ENCODE measurements around the gene CTNNA3. TPM values are rescaled to one million over a fixed set of nuclear protein-coding genes. Genes with fewer than 3 reads are reported as not detected.

Gene CTNNA3
- total RNA-seq, 4 donors from 2014 or later: under 0.01 to 0.38 (median 0.27) TPM

DNA sequence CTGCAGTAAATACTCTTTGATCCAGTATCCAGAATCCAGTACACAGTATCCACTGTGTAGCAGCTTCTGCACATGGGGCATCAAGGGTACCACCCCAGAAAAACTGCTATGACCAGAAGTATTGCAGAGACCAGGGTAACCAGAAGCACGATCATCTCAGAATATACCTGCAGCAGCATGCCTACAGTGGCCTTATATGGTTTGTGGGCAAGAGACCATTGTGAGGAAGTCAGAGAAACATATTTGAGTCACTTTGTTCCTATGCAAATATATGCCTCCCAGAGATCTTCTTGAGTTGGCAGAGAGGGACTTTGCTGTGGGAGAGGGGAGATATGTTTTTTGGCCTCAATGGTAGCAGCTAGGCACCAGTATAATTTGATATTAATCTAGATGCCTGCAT is 976.5 kb downstream of the CTNNA3 start:
- TF ChIP-seq, protein P1, sequence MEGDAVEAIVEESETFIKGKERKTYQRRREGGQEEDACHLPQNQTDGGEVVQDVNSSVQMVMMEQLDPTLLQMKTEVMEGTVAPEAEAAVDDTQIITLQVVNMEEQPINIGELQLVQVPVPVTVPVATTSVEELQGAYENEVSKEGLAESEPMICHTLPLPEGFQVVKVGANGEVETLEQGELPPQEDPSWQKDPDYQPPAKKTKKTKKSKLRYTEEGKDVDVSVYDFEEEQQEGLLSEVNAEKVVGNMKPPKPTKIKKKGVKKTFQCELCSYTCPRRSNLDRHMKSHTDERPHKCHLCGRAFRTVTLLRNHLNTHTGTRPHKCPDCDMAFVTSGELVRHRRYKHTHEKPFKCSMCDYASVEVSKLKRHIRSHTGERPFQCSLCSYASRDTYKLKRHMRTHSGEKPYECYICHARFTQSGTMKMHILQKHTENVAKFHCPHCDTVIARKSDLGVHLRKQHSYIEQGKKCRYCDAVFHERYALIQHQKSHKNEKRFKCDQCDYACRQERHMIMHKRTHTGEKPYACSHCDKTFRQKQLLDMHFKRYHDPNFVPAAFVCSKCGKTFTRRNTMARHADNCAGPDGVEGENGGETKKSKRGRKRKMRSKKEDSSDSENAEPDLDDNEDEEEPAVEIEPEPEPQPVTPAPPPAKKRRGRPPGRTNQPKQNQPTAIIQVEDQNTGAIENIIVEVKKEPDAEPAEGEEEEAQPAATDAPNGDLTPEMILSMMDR (IDR thresholded peaks at IDR 0.05; ENCODE audit: low read depth): no peak

DNA sequence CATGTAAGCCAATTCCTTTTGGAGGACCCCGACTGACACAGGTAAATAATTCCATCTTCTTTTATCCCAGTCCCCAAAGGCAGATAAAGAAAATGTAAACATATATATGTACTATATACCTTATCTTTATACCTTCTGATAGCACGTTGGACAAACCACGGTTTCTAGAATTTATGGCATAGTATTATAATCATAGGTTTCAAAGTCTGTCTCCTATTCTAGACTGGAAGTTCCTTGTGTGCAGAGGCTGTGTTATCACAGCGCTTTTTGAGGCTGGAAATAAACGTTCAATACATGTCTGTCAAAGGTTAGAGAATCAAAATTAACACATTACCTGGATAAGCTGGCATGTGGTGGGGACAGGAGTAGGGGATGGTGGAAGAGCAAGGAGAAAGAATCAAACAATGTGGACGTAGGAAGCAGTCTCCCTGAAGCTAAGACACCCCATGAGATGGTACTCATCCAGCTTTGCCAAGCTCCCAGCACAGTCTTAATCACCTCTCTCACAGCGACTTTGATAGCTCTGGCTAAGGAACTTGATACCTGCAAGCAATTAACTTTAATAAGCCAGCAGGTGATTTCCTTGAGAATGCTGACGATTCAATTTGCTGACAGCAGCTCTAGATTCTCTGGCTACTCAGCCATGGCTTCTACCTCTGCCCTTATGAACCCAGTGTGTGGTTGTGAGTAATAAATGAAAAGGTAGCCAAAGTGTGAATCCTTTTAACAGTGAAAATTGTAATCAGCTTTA is 978.6 kb downstream of the CTNNA3 start:
- TF ChIP-seq, protein P1 (IDR thresholded peaks at IDR 0.05; ENCODE audit: low read depth): no peak

DNA sequence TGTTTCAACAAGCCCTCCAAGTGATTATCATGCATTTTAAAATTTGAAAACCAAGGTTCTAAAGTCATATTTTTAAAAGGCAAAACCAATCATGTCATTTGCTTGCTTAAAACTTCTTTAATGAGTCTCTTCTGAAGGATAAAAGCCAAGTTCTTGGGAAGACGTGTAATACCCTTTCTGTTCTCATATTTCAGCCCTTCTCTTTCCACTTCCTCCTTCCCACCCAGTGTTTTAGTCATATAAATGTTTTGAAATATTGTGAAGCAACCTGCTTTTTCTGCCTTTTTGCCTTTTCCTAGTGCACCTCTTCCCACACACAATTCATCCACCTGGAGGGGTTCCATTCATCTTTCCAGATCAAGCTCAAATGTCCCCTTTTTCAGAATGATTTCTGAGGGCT is 981.3 kb downstream of the CTNNA3 start:
- TF ChIP-seq, protein P1 (IDR thresholded peaks at IDR 0.05; ENCODE audit: low read depth): no peak

DNA sequence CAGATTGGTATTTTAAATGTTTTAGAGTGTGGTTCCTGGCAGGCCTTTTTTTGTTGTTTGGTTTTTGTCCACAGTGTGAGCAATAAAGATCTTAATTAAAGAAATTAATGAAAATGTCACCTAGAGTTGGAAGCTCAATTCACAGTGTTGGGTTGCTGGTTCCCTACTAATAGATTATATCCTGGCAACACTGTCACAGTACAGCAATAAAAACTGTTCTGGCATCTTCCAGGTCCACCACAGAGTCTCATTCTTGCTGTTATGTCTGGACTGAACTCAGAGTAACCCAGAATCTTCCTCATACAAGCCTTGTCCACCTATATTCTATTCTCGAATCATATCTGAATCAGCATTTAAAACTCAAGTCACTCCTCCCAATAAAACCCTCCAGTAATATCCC is 982.6 kb downstream of the CTNNA3 start:
- TF ChIP-seq, protein P1 (IDR thresholded peaks at IDR 0.05; ENCODE audit: low read depth): no peak

DNA sequence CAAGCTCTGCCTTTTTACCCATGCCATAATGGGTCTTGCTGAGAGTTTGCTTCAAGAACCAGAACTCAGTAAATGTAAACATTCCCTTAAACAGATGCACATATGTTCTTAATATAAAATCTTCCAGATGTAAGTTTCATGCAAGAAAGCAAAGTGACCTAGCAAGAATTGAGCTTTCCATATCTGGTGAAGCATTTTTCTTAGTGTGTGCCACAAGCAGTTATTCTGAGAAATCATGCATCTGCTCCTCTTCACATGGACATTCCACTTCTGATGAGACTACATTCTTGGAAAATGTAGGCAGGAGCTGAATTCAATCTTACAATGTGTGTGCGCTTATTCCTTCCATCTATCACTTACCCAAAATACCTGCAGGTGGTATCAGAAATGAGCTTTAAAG is 997.9 kb downstream of the CTNNA3 start:
- TF ChIP-seq, protein P1 (IDR thresholded peaks at IDR 0.05; ENCODE audit: low read depth): no peak

DNA sequence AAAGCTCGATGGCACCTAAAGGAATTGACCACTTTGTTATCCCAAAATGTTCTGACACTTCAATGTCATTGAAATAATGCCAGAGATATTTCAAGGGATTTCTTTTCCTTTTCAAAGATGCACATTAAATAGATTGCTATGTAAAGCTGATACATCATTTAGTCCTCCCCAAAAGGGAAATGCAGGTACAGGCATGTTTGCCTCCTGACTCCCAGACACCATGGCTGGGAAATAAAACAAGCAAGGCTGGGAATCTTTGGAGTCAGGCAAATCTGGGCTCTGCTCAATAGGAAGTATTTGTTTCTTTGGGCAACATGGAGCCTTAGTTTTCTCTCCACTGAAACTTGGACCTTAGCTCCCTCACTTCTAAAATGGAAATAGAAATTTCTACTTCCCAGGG is 1000.9 kb downstream of the CTNNA3 start:
- TF ChIP-seq, protein P1 (IDR thresholded peaks at IDR 0.05; ENCODE audit: low read depth): no peak

DNA sequence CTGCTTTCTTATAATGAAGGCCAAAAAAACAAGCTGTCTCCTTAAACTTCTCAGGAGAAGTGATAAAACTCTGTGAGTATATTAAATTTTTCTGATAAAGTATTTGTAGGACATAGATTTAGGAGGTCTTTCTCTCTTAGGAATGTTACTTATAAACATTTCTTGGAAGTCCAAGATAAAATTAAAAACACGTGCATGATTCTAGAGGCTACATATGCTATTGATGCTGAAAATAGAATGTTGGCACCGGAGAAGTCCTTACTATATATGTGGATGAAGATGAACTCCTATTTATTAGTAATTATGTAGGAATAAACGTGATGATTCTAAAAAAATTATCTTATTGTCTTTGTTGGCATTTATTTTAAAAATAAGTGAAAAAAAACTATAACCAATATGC is 1011.4 kb downstream of the CTNNA3 start:
- TF ChIP-seq, protein P1 (IDR thresholded peaks at IDR 0.05; ENCODE audit: low read depth): no peak

Measured in subcutaneous adipose tissue (tissue), 4 donors.